Activated CD8-positive, alpha-beta memory T cell treated with anti-CD3 and anti-CD28 coated beads, Interleukin-2, amount 50 U/mL, for 24 hours (primary cell): ENCODE data around the gene NEURL1B.
"Not testable (repeated sequence)": the region's sequence is repeated elsewhere in the genome, so short reads cannot be mapped to it uniquely, and the experiment has no call there.

Experiments
- DNase-seq: peaks from one replicate; pipeline ENCODE4 v3.0.0-alpha.2; 2020; ENCODE audit errors: extremely low read depth

Gene NEURL1B

GRCh38 chr5:172657524-172658233 lies 16.6 kb downstream of the NEURL1B start:
- DNase-seq, result not testable (repeated sequence)

GRCh38 chr5:172658391-172658790 lies 17.3 kb downstream of the NEURL1B start:
- no peak for DNase-seq

GRCh38 chr5:172658961-172659501 lies 18.0 kb downstream of the NEURL1B start:
- DNase-seq, result no peak

- no peak for DNase-seq
Observed at GRCh38 chr5:172659570-172659908, 18.5 kb downstream of the NEURL1B start.

- DNase-seq, result no peak
Observed at GRCh38 chr5:172659909-172660628, 19.0 kb downstream of the NEURL1B start.

- no peak for DNase-seq
Observed at GRCh38 chr5:172660974-172661373, 19.9 kb downstream of the NEURL1B start.

GRCh38 chr5:172661526-172661925 lies 20.5 kb downstream of the NEURL1B start:
- no peak for DNase-seq

GRCh38 chr5:172662596-172662995 lies 21.5 kb downstream of the NEURL1B start:
- no peak for DNase-seq

- DNase-seq, result no peak
Observed at GRCh38 chr5:172664018-172664417, 23.0 kb downstream of the NEURL1B start.

GRCh38 chr5:172664681-172665541 lies 23.8 kb downstream of the NEURL1B start:
- no peak for DNase-seq

- no peak for DNase-seq
Observed at GRCh38 chr5:172666251-172666650, 25.2 kb downstream of the NEURL1B start.

GRCh38 chr5:172667786-172668593 lies 26.9 kb downstream of the NEURL1B start:
- no peak for DNase-seq

GRCh38 chr5:172668594-172669071 lies 27.6 kb downstream of the NEURL1B start:
- DNase-seq, result no peak

- DNase-seq, result no peak
Observed at GRCh38 chr5:172669386-172670004, 28.4 kb downstream of the NEURL1B start.

GRCh38 chr5:172670005-172670402 lies 28.9 kb downstream of the NEURL1B start:
- no peak for DNase-seq

- DNase-seq, result no peak
Observed at GRCh38 chr5:172670444-172670843, 29.4 kb downstream of the NEURL1B start.

GRCh38 chr5:172671091-172671490 lies 30.0 kb downstream of the NEURL1B start:
- DNase-seq, result no peak

GRCh38 chr5:172672681-172673080 lies 31.6 kb downstream of the NEURL1B start:
- DNase-seq, result no peak

- DNase-seq, result no peak
Observed at GRCh38 chr5:172674155-172674554, 33.1 kb downstream of the NEURL1B start.

GRCh38 chr5:172676914-172677475 lies 35.9 kb downstream of the NEURL1B start:
- no peak for DNase-seq
